Measurements from ENCODE around the gene SCUBE1. TPM values are rescaled to one million over a fixed set of nuclear protein-coding genes. Genes with fewer than 3 reads are reported as not detected.

The SCUBE1 gene
- total and polyA plus RNA-seq, 2 experiments from 2014 or later = not detected

- Histone ChIP-seq H3K4me1 (ENCODE audit: insufficient read depth) (no peaks in the 10 kb centered on the region), H3K9me2 (ENCODE audit: insufficient read depth) (no peaks in the 10 kb centered on the region), H4K20me1 (ENCODE audit: insufficient read depth) (no peaks in the 10 kb centered on the region), H2AFZ (no peak overlapping the region), H3K4me2 (ENCODE audit: unreplicated experiment) (no peak overlapping the region), H3K36me3 (ENCODE audit: low read depth) (no peaks in the 10 kb centered on the region), H3K79me2 (ENCODE audit: insufficient read depth) (no peaks in the 10 kb centered on the region), H3F3A (ENCODE audit: insufficient read depth) (no peaks in the 10 kb centered on the region), H3K27me3 (replicated peaks; ENCODE audit: insufficient read depth) (peaks cover 24% of the 10 kb centered on the region), H3K27ac (no peak overlapping the region), H3K9ac (no peak overlapping the region), H3K4me3 (no peak overlapping the region), H3K9me3 (ENCODE audit: low read depth) (no peaks in the 10 kb centered on the region)
- TF ChIP-seq EZH2phosphoT487 (IDR thresholded peaks at IDR 0.05; ENCODE audit: insufficient read depth, low read depth) = no peak
- no peak for TF ChIP-seq EZH2 (IDR thresholded peaks at IDR 0.05; ENCODE audit: insufficient read depth, poor library complexity, severe bottlenecking)
- WGBS, 2 experiments (ENCODE audit: low coverage in 1 of 2, low lambda C conversion rate in 2 of 2, missing lambda C conversion rate in 2 of 2) = 59 to 65% methylated on average over 3 of the region's 3 CpGs
- in situ Hi-C loops (cut with MboI) = loop anchor here (10.0 kb wide), 1 partner anchor 405 kb away; no protein-coding TSS in a partner anchor
- DNase-seq = no peak
These were observed 47.0 kb upstream of the SCUBE1 start for GRCh38 chr22:43390166-43390565.

- no peaks in the 10 kb centered on the region for H4K20me1 ChIP-seq (ENCODE audit: insufficient read depth)
- H3K79me2 ChIP-seq (ENCODE audit: insufficient read depth) = no peaks in the 10 kb centered on the region
- in situ Hi-C loops (cut with MboI) = no loop called here
- 58 to 59% methylated on average over 8 of the region's 8 CpGs for WGBS, 2 experiments (ENCODE audit: low coverage in 1 of 2, low lambda C conversion rate in 2 of 2, missing lambda C conversion rate in 2 of 2)
- no peak overlapping the region for H3K4me2 ChIP-seq (ENCODE audit: unreplicated experiment)
- H3K9me2 ChIP-seq (ENCODE audit: insufficient read depth) = no peaks in the 10 kb centered on the region
- no peaks in the 10 kb centered on the region for H3K36me3 ChIP-seq (ENCODE audit: low read depth)
- no peak overlapping the region for H3K4me3 ChIP-seq
- TF ChIP-seq EZH2 (IDR thresholded peaks at IDR 0.05; ENCODE audit: insufficient read depth, poor library complexity, severe bottlenecking) = no peak
- TF ChIP-seq EZH2phosphoT487 (IDR thresholded peaks at IDR 0.05; ENCODE audit: insufficient read depth, low read depth) = no peak
- H3F3A ChIP-seq (ENCODE audit: insufficient read depth) = no peaks in the 10 kb centered on the region
- no peak overlapping the region for H3K9ac ChIP-seq
- H3K4me1 ChIP-seq (ENCODE audit: insufficient read depth) = no peaks in the 10 kb centered on the region
- no peak for DNase-seq
- H2AFZ ChIP-seq = no peak overlapping the region
- no peaks in the 10 kb centered on the region for H3K9me3 ChIP-seq (ENCODE audit: low read depth)
- H3K27me3 ChIP-seq (replicated peaks; ENCODE audit: insufficient read depth) = peaks cover 24% of the 10 kb centered on the region
- no peak overlapping the region for H3K27ac ChIP-seq
These were observed 46.2 kb upstream of the SCUBE1 start for GRCh38 chr22:43389227-43389836.

- no peaks in the 10 kb centered on the region for H3K9me3 ChIP-seq (ENCODE audit: low read depth)
- H3K9ac ChIP-seq = no peak overlapping the region
- H3K36me3 ChIP-seq (ENCODE audit: low read depth) = no peaks in the 10 kb centered on the region
- 2 to 4% methylated on average over 16 to 17 of the region's 17 CpGs for WGBS, 2 experiments (ENCODE audit: low coverage in 1 of 2, low lambda C conversion rate in 2 of 2, missing lambda C conversion rate in 2 of 2)
- in situ Hi-C loops (cut with MboI) = no loop called here
- peak; percentile 69 for DNase-seq
- no peaks in the 10 kb centered on the region for H3F3A ChIP-seq (ENCODE audit: insufficient read depth)
- no peaks in the 10 kb centered on the region for H3K4me1 ChIP-seq (ENCODE audit: insufficient read depth)
- no peaks in the 10 kb centered on the region for H3K9me2 ChIP-seq (ENCODE audit: insufficient read depth)
- H3K27ac ChIP-seq = no peak overlapping the region
- H3K79me2 ChIP-seq (ENCODE audit: insufficient read depth) = no peaks in the 10 kb centered on the region
- no peak overlapping the region for H3K4me2 ChIP-seq (ENCODE audit: unreplicated experiment)
- TF ChIP-seq EZH2 (IDR thresholded peaks at IDR 0.05; ENCODE audit: insufficient read depth, poor library complexity, severe bottlenecking) = no peak
- TF ChIP-seq EZH2phosphoT487 (IDR thresholded peaks at IDR 0.05; ENCODE audit: insufficient read depth, low read depth) = no peak
- no peak overlapping the region for H2AFZ ChIP-seq
- H4K20me1 ChIP-seq (ENCODE audit: insufficient read depth) = no peaks in the 10 kb centered on the region
- H3K4me3 ChIP-seq = no peak overlapping the region
- H3K27me3 ChIP-seq (replicated peaks; ENCODE audit: insufficient read depth) = peaks cover 33% of the 10 kb centered on the region
These were observed 45.3 kb upstream of the SCUBE1 start for GRCh38 chr22:43388420-43388851.

GRCh38 chr22:43387815-43388214 is 44.6 kb upstream of the SCUBE1 start:
- DNase-seq = no peak
- no peaks in the 10 kb centered on the region for H3F3A ChIP-seq (ENCODE audit: insufficient read depth)

More at GRCh38 chr22:43387815-43388214, 44.6 kb upstream of the SCUBE1 start:
- 33 to 37% methylated on average over 7 of the region's 7 CpGs for WGBS, 2 experiments (ENCODE audit: low coverage in 1 of 2, low lambda C conversion rate in 2 of 2, missing lambda C conversion rate in 2 of 2)
- Histone ChIP-seq H4K20me1 (ENCODE audit: insufficient read depth) (no peaks in the 10 kb centered on the region), H3K4me2 (ENCODE audit: unreplicated experiment) (no peak overlapping the region), H3K9ac (no peak overlapping the region), H3K27ac (no peak overlapping the region), H3K27me3 (replicated peaks; ENCODE audit: insufficient read depth) (peaks cover 39% of the 10 kb centered on the region), H3K9me2 (ENCODE audit: insufficient read depth) (no peaks in the 10 kb centered on the region), H3K9me3 (ENCODE audit: low read depth) (no peaks in the 10 kb centered on the region), H3K4me3 (no peak overlapping the region), H3K36me3 (ENCODE audit: low read depth) (no peaks in the 10 kb centered on the region), H2AFZ (no peak overlapping the region), H3K4me1 (ENCODE audit: insufficient read depth) (no peaks in the 10 kb centered on the region), H3K79me2 (ENCODE audit: insufficient read depth) (no peaks in the 10 kb centered on the region)
- in situ Hi-C loops (cut with MboI) = no loop called here
- TF ChIP-seq EZH2phosphoT487 (IDR thresholded peaks at IDR 0.05; ENCODE audit: insufficient read depth, low read depth) (no peak), EZH2 (IDR thresholded peaks at IDR 0.05; ENCODE audit: insufficient read depth, poor library complexity, severe bottlenecking) (no peak)

All from GM23248 (cell line).